Heart left ventricle (tissue), 13 donors: ENCODE measurements around the gene ORC6.

Experiments
- POLR2A ChIP-seq, 2 donors: fragments of 450-650 bp; IDR thresholded peaks; one replicate each; pipeline ENCODE4 v1.6.1; 2017; ENCODE audit warnings: antibody characterized with exemption in 2 of 2, mild to moderate bottlenecking in 2 of 2, moderate library complexity in 2 of 2
- TF ChIP-seq, protein P1 (sequence below), 12 donors: fragments of 200-600 bp; sonication (generic) in 4 of 12; IDR thresholded peaks; one replicate each; pipeline versions ENCODE4 v1.5.0 to v1.8.0; 2018 to 2022; ENCODE audit warnings: antibody characterized with exemption in 12 of 12, mild to moderate bottlenecking in 5 of 12
- donor health status: ischemic (EF 13 %, LVEDD 7.1; RV severe dilation, severe dysfunction).
- donor health status: DM: no; HTN: yes; CAD: no.
- donor health status: DM: no; HTN: no; CAD: no.
- donor health status: ischemic (EF 25% LVEDD 6.9; RV normal size, moderate dysfunction).
- donor health status: ischemic (EF 25% LVEDD 5.7; RV mildly dilated, moderate dysfunction).
- donor health status: ischemic (EF 35%, LVEDD 5.7; RV mildly dilated, moderate dysfunction).
- donor health status: nonischemic (EF 11% LVEDD 7.7; RV severe dilation, severe dysfunction).
- donor health status: DM: yes; HTN: yes; CAD: no.
- donor health status: PGD.
- donor health status: ischemic (EF 29% LVEDD 5.4; RV normal size, mild dysfunction).
- donor health status: nonischemic (EF 23%, LVEDD 6.1; RV moderate dilation, normal function).

DNA sequence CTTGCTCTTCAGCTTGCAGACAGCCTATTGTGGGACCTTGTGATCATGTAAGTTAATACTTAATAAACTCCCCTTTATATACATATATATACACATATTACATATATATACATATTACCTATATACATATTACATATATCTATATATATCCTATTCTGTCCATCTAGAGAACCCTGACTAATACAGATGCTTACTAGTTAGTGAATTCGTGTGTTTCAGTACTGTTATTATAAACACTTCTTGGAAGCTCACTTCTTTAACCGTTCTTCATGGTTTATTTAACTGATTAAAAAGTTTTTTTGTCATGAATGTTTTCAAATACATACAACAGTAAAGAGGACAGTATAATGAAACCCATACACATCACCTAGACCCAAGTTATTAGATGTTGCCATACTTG, 12.6 kb downstream of the ORC6 start:
- TF ChIP-seq, protein P1, sequence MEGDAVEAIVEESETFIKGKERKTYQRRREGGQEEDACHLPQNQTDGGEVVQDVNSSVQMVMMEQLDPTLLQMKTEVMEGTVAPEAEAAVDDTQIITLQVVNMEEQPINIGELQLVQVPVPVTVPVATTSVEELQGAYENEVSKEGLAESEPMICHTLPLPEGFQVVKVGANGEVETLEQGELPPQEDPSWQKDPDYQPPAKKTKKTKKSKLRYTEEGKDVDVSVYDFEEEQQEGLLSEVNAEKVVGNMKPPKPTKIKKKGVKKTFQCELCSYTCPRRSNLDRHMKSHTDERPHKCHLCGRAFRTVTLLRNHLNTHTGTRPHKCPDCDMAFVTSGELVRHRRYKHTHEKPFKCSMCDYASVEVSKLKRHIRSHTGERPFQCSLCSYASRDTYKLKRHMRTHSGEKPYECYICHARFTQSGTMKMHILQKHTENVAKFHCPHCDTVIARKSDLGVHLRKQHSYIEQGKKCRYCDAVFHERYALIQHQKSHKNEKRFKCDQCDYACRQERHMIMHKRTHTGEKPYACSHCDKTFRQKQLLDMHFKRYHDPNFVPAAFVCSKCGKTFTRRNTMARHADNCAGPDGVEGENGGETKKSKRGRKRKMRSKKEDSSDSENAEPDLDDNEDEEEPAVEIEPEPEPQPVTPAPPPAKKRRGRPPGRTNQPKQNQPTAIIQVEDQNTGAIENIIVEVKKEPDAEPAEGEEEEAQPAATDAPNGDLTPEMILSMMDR (IDR thresholded peaks at IDR 0.05): no peak
- no peak for TF ChIP-seq POLR2A (IDR thresholded peaks at IDR 0.05)
